Activated CD4-positive, CD25-positive, alpha-beta regulatory T cell treated with anti-CD3 and anti-CD28 coated beads, Interleukin-2, amount 50 U/mL, for 16 hours (primary cell): ENCODE measurements around the gene NDFIP1.
"Not testable (repeated sequence)": the region's sequence is repeated elsewhere in the genome, so short reads cannot be mapped to it uniquely, and the experiment has no call there.

Experiments
- DNase-seq: peaks from one replicate; pipeline ENCODE4 v3.0.0-alpha.2; 2020; ENCODE audit warnings: low read depth, low spot score

The NDFIP1 gene

GRCh38 chr5:142186857-142187594, 78.4 kb downstream of the NDFIP1 start:
- DNase-seq, result no peak

GRCh38 chr5:142188691-142189090, 80.1 kb downstream of the NDFIP1 start:
- not testable (repeated sequence) for DNase-seq

GRCh38 chr5:142189813-142190212, 81.2 kb downstream of the NDFIP1 start:
- no peak for DNase-seq

GRCh38 chr5:142191776-142192175, 83.2 kb downstream of the NDFIP1 start:
- no peak for DNase-seq

- DNase-seq, result no peak
Measured at GRCh38 chr5:142192286-142193113, 83.9 kb downstream of the NDFIP1 start.

- DNase-seq, result no peak
Measured at GRCh38 chr5:142193114-142193428, 84.5 kb downstream of the NDFIP1 start.

- DNase-seq, result no peak
Measured at GRCh38 chr5:142197098-142197497, 88.5 kb downstream of the NDFIP1 start.

GRCh38 chr5:142197781-142198180, 89.2 kb downstream of the NDFIP1 start:
- DNase-seq, result no peak

- DNase-seq, result no peak
Measured at GRCh38 chr5:142199388-142199787, 90.8 kb downstream of the NDFIP1 start.

- no peak for DNase-seq
Measured at GRCh38 chr5:142200387-142200786, 91.8 kb downstream of the NDFIP1 start.

GRCh38 chr5:142201471-142201887, 92.9 kb downstream of the NDFIP1 start:
- no peak for DNase-seq

- no peak for DNase-seq
Measured at GRCh38 chr5:142202282-142202681, 93.7 kb downstream of the NDFIP1 start.
